ENCODE results near the gene JAM3.

GRCh38 chr11:134047586-134047999, 21.3 kb upstream of the JAM3 start:
- TF ChIP-seq CTCF (IDR thresholded peaks at IDR 0.05): no peak
- TF ChIP-seq REST (IDR thresholded peaks at IDR 0.05; ENCODE audit: insufficient read depth in 1 of 2, low read depth in 2 of 2, low read length in 1 of 2): no peak
- no peak for TF ChIP-seq POLR2AphosphoS5 (IDR thresholded peaks at IDR 0.05; ENCODE audit: low read depth, low read length)
- no peak for TF ChIP-seq SIN3A (IDR thresholded peaks at IDR 0.05; ENCODE audit: borderline replicate concordance, insufficient read depth, low read depth, low read length)
- TF ChIP-seq TCF7L2 (IDR thresholded peaks at IDR 0.05; ENCODE audit: low read depth, low read length): no peak
